CD14-positive monocyte (primary cell): Measurements from ENCODE around the gene DNLZ. TPM values are rescaled to one million over a fixed set of nuclear protein-coding genes. Genes with fewer than 3 reads are reported as not detected.

ENCODE experiments used
- DNase-seq, 3 donors: peaks; one replicate each; pipeline ENCODE4 v3.0.0-alpha.2; 2011 to 2022
- H2AFZ ChIP-seq: 2 replicates; pipeline ENCODE4 v1.6.0; 2012; ENCODE audit warnings: mild to moderate bottlenecking, low read depth, low read length, inconsistent platforms; ENCODE audit not compliant: insufficient read depth, poor library complexity, severe bottlenecking
- H3K27ac ChIP-seq, 2 donors: 1 replicate in 1 of 2; 2 replicates in 1 of 2; pipeline ENCODE4 v1.5.1; 2012 to 2013; ENCODE audit warnings: low read length in 2 of 2, control low read depth in 1 of 2, inconsistent platforms in 1 of 2, low read depth in 1 of 2, mild to moderate bottlenecking in 1 of 2
- H3K27me3 ChIP-seq, 2 donors: one replicate each; pipeline versions ENCODE4 v1.6.0 to v1.6.1; 2011 to 2013; ENCODE audit warnings: low read length in 2 of 2; ENCODE audit not compliant: control insufficient read depth in 2 of 2, insufficient read depth in 2 of 2
- H3K36me3 ChIP-seq, 2 donors: replicated peaks in 1 of 2; 1 replicate in 1 of 2; 2 replicates in 1 of 2; pipeline versions ENCODE4 v1.5.1 to v1.6.1; 2012 to 2013; ENCODE audit warnings: low read length in 2 of 2, control low read depth in 1 of 2, inconsistent platforms in 1 of 2, mild to moderate bottlenecking in 1 of 2; ENCODE audit not compliant: insufficient read depth in 2 of 2, control insufficient read depth in 1 of 2
- H3K4me1 ChIP-seq, 2 donors: 1 replicate in 1 of 2; 2 replicates in 1 of 2; pipeline versions ENCODE4 v1.5.1 to v1.6.1; 2012 to 2013; ENCODE audit warnings: low read length in 2 of 2, control low read depth in 1 of 2, inconsistent platforms in 1 of 2, mild to moderate bottlenecking in 1 of 2, moderate library complexity in 1 of 2; ENCODE audit not compliant: insufficient read depth in 2 of 2, control insufficient read depth in 1 of 2
- H3K4me2 ChIP-seq: replicated peaks from 2 replicates; pipeline ENCODE3; 2012; ENCODE audit warnings: low read length, moderate library complexity, mild to moderate bottlenecking; ENCODE audit not compliant: poor library complexity, severe bottlenecking; ENCODE audit errors: extremely low read depth
- H3K4me3 ChIP-seq, 3 experiments: fragments of 200-600 bp in 1 of 3; sonication (generic) in 1 of 3; replicated peaks in 1 of 3; 1 replicate in 2 of 3; 2 replicates in 1 of 3; pipeline ENCODE4 v1.5.1; 2011 to 2013; ENCODE audit warnings: low read length in 3 of 3, mild to moderate bottlenecking in 3 of 3, control low read depth in 2 of 3, low read depth in 2 of 3, inconsistent platforms in 1 of 3, moderate library complexity in 1 of 3
- H3K79me2 ChIP-seq: 2 replicates; pipeline ENCODE4 v1.6.0; 2012; ENCODE audit warnings: mild to moderate bottlenecking, control low read depth, inconsistent platforms, low read length, moderate library complexity; ENCODE audit not compliant: insufficient read depth
- H3K9ac ChIP-seq: 2 replicates; pipeline ENCODE4 v1.6.0; 2017; ENCODE audit warnings: low read length, mild to moderate bottlenecking; ENCODE audit not compliant: insufficient read depth, poor library complexity, severe bottlenecking
- H3K9me3 ChIP-seq, 2 donors: replicated peaks in 1 of 2; 1 replicate in 1 of 2; 2 replicates in 1 of 2; pipeline versions ENCODE4 v1.5.1 to v1.6.1; 2012 to 2013; ENCODE audit warnings: low read length in 2 of 2, control low read depth in 1 of 2; ENCODE audit not compliant: control insufficient read depth in 1 of 2, insufficient read depth in 1 of 2
- H4K20me1 ChIP-seq: 2 replicates; pipeline ENCODE4 v1.6.0; 2012; ENCODE audit warnings: mild to moderate bottlenecking, low read length, control low read depth, moderate library complexity; ENCODE audit not compliant: insufficient read depth
- H3K27ac Mint-ChIP-seq, 7 donors: one replicate each; pipeline ENCODE4 v1.8.0; 2020; ENCODE audit warnings: mild to moderate bottlenecking in 7 of 7, mixed read lengths in 7 of 7, moderate library complexity in 6 of 7, inconsistent platforms in 2 of 7
- H3K27me3 Mint-ChIP-seq, 3 donors: one replicate each; pipeline ENCODE4 v1.8.0; 2021 to 2022; ENCODE audit warnings: low read depth in 3 of 3, mild to moderate bottlenecking in 3 of 3, mixed read lengths in 3 of 3, moderate library complexity in 3 of 3, inconsistent platforms in 1 of 3
- H3K36me3 Mint-ChIP-seq, 2 donors: one replicate each; pipeline ENCODE4 v1.8.0; 2020; ENCODE audit warnings: mixed read lengths in 2 of 2, inconsistent platforms in 1 of 2, mild to moderate bottlenecking in 1 of 2
- H3K4me1 Mint-ChIP-seq: one replicate; pipeline ENCODE4 v1.8.0; 2020; ENCODE audit warnings: mild to moderate bottlenecking, mixed read lengths
- H3K4me3 Mint-ChIP-seq, 2 donors: one replicate each; pipeline ENCODE4 v1.8.0; 2020; ENCODE audit warnings: mild to moderate bottlenecking in 2 of 2, mixed read lengths in 2 of 2, moderate library complexity in 1 of 2
- H3K9me3 Mint-ChIP-seq, 7 donors: one replicate each; pipeline ENCODE4 v1.8.0; 2020 to 2022; ENCODE audit warnings: mixed read lengths in 7 of 7, mild to moderate bottlenecking in 6 of 7, moderate library complexity in 6 of 7, inconsistent platforms in 2 of 7
- WGBS: methylation state at CpG from one replicate; pipeline ENCODE4 v1.1.5; 2013; ENCODE audit warnings: missing lambda C conversion rate; ENCODE audit not compliant: insufficient coverage; 5-methylcytosine and 5-hydroxymethylcytosine counted together
- intact Hi-C, 2 donors: fragments of 100-400 bp; cut with micrococcal nuclease; formaldehyde crosslinking; loops; one replicate each; pipeline versions ENCODE4 v1.15.0 to v1.15.1; 2023
- polyA plus RNA-seq, 3 donors: library from polyadenylated mRNA; depleted of rRNA in 1 of 3; unstranded in 2 of 3; stranded (reverse) in 1 of 3; fragments of 300-500 nt in 2 of 3; fragments of >200 nt in 1 of 3; fragmentation: Illumina TruSeq in 2 of 3; gene quantifications; 1 replicate in 2 of 3; 2 replicates in 1 of 3; pipeline ENCODE4 v1.2.3, GENCODE V29; 2012 to 2021
- TF ChIP-seq, protein P1 (sequence below): fragments of 200-600 bp; IDR thresholded peaks from one replicate; pipeline ENCODE4 v1.8.0; 2022; ENCODE audit warnings: antibody characterized with exemption, mild to moderate bottlenecking

DNLZ gene
- polyA plus RNA-seq, 3 donors = 5.1 to 20.5 (median 10.5) TPM

DNA sequence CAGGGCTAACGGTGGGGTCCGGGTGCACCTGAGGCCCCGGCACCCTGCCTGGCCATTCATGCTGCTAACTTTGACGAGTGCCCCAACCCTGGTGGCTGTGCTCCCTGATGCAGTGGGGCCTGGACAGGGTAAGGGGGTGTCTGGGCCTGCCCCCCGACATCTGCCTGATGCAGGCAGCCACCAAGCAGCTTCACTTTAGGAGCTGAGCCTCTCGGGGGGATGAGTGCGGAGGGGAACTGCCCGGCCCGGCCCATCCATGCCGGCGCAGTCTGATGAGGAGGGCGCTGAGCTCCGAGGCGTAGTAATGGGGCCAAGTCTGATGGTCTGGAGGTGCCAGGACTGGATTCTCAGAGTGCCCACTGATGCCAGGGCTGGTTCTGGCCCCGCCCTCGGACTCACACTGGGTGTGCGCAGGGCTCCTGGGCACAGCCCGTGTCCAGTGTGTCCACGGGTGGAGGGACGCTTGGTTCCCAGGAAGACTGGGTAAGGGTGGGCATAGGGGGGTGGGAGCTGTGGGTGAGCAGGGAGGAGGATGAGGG lies 16.5 kb downstream of the DNLZ start:
- DNase-seq = no peak
- Mint-ChIP-seq H3K9me3 (no peaks in the 10 kb centered on the region), H3K36me3 (no peaks in the 10 kb centered on the region), H3K27me3 (peaks cover 0 to 4% (median 1%) of the 10 kb centered on the region in 3 donors), H3K4me1 (no peaks in the 10 kb centered on the region), H3K27ac (no peak overlapping the region), H3K4me3 (no peak overlapping the region)
- H3K4me3 ChIP-seq = no peak overlapping the region
- 93% methylated on average over 20 of the region's 20 CpGs for WGBS
- no peaks in the 10 kb centered on the region for H3K79me2 ChIP-seq
- H3K4me1 ChIP-seq = peaks cover 10 to 12% of the 10 kb centered on the region in 2 donors
- no peaks in the 10 kb centered on the region for H3K9me3 ChIP-seq
- no peak overlapping the region for H3K9ac ChIP-seq
- H4K20me1 ChIP-seq = no peaks in the 10 kb centered on the region
- H3K4me2 ChIP-seq = no peak overlapping the region
- TF ChIP-seq, protein P1, sequence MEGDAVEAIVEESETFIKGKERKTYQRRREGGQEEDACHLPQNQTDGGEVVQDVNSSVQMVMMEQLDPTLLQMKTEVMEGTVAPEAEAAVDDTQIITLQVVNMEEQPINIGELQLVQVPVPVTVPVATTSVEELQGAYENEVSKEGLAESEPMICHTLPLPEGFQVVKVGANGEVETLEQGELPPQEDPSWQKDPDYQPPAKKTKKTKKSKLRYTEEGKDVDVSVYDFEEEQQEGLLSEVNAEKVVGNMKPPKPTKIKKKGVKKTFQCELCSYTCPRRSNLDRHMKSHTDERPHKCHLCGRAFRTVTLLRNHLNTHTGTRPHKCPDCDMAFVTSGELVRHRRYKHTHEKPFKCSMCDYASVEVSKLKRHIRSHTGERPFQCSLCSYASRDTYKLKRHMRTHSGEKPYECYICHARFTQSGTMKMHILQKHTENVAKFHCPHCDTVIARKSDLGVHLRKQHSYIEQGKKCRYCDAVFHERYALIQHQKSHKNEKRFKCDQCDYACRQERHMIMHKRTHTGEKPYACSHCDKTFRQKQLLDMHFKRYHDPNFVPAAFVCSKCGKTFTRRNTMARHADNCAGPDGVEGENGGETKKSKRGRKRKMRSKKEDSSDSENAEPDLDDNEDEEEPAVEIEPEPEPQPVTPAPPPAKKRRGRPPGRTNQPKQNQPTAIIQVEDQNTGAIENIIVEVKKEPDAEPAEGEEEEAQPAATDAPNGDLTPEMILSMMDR = no peak
- intact Hi-C loops = no loop called here
- no peaks in the 10 kb centered on the region for H3K27me3 ChIP-seq
- no peaks in the 10 kb centered on the region for H3K36me3 ChIP-seq
- H3K27ac ChIP-seq = no peak overlapping the region
- no peak overlapping the region for H2AFZ ChIP-seq

GRCh38 chr9:136346157-136346481 lies 17.4 kb downstream of the DNLZ start:
- H3K4me3 Mint-ChIP-seq = no peak overlapping the region
- DNase-seq = no peak
- TF ChIP-seq, protein P1 = no peak
- H3K36me3 ChIP-seq = no peaks in the 10 kb centered on the region
- no peak overlapping the region for H3K4me2 ChIP-seq
- no peaks in the 10 kb centered on the region for H3K36me3 Mint-ChIP-seq
- H3K4me1 ChIP-seq = peaks cover 10 to 12% of the 10 kb centered on the region in 2 donors
- no peaks in the 10 kb centered on the region for H3K9me3 ChIP-seq
- peaks cover 0 to 4% (median 1%) of the 10 kb centered on the region in 3 donors for H3K27me3 Mint-ChIP-seq
- WGBS = 89% methylated on average over 10 of the region's 10 CpGs
- peaks cover 2% of the 10 kb centered on the region for H3K4me1 Mint-ChIP-seq
- no peak overlapping the region for H3K9ac ChIP-seq
- no peak overlapping the region for H3K27ac Mint-ChIP-seq
- no peaks in the 10 kb centered on the region for H3K9me3 Mint-ChIP-seq
- no peaks in the 10 kb centered on the region for H4K20me1 ChIP-seq
- H3K79me2 ChIP-seq = no peaks in the 10 kb centered on the region
- H3K4me3 ChIP-seq = no peak overlapping the region
- no peaks in the 10 kb centered on the region for H3K27me3 ChIP-seq
- intact Hi-C loops = no loop called here
- H2AFZ ChIP-seq = no peak overlapping the region
- no peak overlapping the region for H3K27ac ChIP-seq
